ENCODE data around the gene DCUN1D1.

Gene DCUN1D1

DNA sequence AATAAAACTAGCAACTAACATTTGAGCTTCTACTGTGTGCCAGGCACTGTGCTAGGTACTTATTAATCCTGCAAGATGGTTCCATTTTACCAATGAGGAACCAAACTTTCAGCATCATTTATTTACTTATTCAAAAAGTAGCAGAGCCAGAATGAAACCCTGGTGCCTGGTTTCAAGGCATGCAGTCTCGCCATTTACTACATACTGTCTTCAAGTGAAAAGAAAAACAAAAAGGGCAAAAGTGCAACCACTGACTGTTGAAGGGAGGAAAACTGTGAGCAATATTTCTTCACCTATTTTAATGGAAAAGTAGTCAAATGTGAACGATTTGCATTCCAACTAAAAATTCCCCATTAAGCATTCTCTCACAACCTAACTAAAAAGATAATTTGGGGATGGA lies 8.7 kb downstream of the DCUN1D1 start:
- DNase-seq = no peak

DNA sequence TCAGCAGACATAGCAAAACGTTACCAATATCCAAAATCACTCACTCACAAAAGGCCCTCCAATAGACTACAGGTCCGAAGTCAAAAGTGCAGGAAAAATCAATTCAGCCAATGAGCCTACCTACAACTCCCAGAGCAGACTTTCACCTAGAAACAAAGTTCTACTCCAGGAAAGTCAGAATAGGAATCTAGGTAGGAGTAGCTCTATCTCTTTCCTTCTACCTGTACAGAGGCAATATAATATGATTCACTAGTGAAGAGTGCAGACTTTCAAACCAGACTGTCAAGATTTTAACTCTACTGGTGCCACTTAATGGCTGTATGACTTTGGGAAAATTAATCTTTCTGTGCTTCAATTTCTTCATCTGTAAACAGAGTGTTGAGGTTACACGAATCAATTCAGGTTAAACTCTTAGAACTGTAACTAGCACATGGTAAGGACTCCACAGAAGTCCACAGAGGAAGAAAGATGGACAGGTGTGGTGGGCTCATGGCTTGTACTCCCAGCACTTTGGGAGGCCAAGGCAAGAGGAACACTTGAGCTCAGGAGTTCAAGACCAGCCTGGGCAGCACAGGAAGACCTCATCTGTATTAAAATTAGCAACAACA lies 9.4 kb downstream of the DCUN1D1 start:
- DNase-seq = no peak

DNA sequence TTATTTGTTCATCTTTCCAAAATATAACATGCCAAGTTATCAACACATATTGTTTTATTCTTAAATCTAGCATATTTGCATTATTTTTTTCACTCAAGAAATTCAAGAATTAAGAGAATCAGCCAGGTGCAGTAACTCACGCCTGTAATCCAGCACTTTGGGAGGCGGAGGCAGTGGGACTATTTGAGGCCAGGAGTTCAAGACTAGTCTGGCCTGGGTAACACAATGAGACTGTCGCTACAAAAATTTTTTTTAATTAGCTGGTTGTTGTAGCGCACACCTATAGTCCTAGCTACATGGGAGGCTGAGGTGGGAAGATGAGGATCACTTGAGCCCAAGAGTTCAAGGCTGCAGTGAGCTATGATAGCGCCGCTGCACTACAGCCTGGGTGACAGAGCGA lies 10.5 kb downstream of the DCUN1D1 start:
- no peak for DNase-seq

DNA sequence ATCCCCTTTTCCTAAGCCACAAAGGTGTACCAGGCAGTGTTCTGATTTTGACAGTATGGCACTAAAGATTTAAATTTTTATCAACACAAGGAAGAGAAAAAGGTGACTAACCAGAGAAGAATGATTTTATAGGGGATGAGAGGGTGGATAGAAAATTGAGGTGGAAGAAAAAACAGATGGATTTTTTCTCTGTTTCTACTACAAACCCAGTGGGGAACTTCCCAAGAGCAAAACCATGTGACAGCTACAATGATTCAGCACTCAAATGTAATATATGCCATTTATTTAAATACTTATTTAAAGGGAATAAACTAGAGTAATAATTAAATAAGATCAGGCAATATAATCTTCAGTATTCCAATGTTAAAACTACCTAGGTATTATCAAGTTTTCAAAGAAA lies 11.1 kb downstream of the DCUN1D1 start:
- no peak for DNase-seq

DNA sequence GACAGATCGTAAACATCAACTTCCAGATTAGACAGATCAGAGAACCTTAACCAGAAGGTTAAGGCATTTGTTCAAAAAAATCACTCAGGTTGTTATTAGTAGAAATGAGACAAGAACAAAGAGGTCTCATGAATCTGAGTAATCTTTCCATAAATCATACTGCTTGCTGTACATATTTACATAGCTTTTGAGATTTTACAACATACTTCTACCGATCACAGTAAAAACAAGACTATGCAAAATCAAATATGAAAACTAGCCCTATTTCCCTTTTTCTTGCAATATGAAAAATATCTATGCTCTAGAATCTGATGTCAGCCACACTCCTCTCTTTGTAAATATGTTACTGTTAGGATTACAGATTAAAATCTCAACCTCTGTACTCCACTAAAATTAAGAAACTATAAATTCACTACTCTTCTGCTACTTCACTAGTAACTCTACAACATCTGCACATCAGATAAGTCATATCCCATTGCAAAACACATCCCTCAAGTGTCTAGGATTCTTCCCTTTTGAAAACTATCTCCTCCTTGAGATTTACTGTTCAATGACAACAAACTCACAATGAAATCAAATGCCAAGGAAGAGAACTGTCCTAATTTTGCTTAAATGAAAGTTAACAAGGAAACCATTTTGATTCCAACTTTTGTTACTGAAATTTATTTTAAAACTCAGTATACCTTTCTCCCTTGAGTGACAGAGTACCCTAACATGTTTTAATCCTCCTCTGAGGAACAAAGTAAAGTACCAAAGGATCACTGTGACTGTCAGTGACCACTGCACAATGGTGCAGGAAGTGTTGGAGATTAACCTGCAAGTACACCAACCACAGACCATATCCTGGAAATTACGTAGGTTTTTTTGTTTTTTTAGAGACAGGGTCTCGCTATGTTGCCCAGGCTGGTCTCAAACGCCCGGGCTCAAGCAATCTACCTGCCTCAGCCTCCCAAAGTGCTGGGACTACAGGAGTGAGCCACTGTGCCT lies 12.8 kb downstream of the DCUN1D1 start:
- no peak for DNase-seq

DNA sequence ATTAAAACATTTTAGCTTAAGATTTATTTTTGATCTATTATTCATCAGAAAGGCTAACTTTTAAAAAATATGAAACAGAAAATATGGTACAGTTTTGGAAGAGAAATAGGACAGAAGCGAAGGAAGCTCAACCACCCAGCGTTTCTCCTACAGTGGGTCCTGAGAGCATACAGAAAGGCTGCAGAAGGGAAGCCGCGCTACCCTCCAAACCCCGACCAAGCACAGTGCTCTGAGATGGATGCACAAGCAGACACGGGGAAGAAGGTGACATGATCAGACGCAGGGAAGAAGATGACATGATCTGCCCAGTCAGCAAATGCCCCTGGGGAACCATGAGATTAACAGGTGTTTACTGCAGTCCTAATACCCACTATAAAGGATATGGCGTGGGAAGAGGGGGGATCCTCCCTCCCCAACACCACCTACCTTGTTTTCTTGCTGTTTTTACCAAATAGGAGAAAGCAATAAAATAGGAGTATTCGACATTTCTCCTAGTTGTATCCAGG lies 14.4 kb downstream of the DCUN1D1 start:
- DNase-seq = no peak

DNA sequence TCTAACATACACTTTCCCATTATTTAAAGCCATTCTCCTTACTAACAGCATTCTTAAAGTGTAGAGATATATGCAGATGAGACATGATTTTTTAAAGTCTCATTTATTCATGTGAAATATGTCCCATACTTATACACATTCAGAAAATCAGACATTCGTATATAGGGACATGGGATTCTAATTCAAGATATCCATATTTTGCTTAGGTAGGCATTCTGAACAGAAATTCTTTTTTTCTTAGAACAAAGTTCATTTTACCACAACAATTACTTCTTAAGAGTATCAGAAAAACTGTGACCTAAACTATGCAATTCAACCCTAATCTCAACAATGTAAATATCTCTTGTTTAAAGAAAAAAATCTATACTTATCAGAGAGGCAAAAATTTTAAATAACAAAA lies 16.2 kb downstream of the DCUN1D1 start:
- DNase-seq = no peak

DNA sequence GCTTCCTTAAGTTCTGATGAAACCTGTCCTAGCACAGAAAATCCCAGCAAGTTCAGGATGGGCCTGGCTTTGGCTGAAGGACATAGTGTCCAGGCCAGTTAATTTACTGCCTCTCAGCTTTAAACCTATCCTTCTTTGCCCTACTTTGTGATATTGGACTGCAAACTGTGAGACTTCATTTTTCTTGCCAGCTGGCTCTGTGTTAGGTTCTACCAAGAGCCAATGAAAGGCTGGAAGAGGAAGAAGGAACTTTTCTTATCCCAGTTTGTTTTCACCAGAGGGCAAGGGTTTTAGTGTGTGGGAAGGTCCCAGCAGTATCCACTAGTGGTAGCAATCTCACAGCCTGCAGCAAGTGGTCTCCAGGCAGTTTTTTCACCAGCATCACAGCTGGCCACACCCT lies 18.2 kb downstream of the DCUN1D1 start:
- DNase-seq = no peak

DNA sequence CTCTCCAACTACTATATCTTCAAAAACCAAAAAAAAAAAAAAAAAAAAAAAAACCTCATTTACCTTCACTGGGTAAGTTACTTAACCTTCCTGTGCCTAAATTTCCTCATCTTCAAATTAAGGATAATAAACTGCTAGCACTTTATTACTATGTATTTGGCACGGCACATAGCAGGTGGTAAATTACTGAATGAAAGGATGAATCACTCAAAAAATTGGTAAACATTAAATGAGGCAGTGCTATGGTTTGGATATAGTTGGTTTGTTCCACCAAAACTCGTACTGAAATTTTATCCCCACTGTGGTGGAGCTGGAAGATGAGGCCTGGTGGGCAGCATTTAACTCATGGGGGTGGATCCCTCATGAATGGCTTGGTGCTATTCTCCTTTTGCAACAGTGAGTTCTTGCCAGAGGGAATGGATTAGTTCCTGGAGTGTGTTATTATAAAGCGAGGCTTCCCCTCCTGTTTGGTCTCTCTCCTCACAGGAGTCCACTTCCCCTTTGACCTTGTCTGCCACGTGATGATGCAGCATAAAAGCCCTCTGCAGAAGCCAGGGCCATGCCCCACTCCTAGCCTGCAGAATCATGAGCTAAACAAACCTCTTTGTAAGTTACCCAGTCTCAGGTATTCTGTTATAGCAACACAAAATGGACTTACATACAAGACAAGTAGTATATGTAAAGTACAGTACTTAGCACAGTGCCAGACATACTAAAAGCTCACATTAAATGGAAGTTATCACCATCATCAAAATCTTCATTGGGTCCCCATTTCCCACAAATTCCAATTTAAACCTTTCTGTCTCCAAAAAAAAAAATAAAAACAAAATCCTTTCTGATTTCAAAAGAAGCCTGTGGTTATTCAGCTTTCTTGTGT lies 20.6 kb downstream of the DCUN1D1 start:
- no peak for DNase-seq

DNA sequence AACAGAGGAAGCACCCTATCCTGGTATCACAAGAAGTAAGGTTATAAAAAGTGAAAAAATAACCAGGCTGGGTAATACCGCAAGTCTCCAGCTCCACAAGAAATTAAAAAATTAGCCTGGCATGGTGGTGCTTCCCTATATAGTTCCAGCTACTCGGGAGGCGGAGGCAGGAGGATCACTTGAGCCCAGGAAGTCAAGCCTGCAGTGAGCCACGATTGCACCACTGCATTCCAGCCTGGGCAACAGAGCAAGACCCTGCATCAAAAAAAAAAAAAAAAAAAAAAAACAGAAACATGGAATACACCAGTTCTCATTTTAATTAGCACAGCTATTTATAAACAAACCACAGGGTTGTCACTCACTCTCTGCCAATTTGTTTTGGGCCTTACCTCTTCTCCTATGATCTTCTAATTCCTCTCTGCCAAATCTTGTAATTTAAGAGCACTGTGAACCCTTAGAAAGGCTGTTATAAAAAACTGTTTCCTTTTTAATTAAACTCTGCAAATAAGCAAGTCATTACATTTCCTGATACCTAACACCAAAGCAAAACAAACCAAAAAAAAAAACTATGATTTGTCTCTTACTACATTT lies 22.6 kb downstream of the DCUN1D1 start:
- no peak for DNase-seq

DNA sequence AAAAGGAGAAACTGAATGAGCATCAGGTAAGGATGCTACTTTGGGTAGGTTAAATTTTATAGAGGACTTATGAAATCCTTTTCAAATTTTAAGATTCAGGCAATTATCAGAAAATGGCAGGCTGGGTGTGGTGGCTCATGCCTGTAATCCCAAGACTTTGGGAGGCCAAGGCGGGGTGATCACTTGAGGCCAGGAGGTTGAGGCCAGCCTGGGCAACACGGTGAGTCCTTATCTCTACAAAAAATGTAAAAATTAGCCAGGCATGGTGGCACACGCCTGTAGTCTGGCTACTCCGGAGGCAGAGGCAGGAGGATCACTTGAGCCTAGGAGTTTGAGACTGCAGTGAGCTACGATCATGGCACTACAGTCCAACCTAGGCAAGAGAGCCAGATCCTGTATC lies 23.1 kb downstream of the DCUN1D1 start:
- no peak for DNase-seq

DNA sequence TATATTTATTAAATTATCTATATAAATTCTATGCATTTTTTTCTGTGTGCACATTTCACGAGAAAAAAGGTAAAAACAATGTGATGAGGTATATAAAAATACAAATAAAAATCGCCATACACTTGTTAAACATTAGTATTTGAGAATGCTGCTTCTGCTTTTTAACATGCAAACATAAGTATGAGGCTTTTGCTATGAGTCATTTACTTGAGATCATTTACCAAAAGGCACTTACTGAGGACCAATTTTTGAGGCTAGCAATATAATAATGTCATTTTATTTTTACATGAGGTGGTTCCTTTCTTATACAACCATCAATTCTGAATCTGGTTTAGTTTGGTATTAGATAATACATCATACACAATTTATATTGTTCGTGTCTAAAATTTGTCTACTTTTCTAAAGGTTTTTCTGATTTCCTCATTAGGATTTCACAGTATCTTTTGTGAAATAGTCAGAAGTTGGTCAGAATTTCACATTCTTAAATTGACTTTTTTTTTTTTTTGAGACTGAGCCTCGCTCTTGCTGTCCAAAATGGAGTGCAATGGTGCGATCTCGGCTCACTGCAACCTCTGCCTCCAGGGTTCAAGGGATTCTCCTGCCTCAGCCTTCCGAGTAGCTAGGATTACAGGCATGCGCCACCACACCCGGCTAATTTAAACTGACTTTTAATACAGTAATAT lies 25.6 kb downstream of the DCUN1D1 start:
- DNase-seq = no peak

DNA sequence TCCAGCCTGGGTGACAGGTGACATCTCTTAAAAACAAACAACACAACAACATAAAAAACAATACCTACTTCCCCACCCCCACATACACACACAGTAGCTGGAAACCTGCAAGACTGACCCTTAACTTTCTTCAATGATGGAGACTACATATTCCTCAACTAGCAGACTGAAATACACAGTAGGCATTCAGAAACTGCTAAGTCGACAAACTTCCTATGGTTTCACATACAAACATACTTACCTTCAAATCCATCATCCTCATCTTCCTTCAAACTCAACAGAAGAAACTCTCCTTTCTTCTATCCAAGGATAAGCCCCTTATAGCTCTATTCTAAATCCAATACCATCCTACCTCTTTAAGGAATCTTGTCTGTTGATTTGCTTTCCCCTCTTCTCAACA lies 30.6 kb downstream of the DCUN1D1 start:
- DNase-seq = no peak

DNA sequence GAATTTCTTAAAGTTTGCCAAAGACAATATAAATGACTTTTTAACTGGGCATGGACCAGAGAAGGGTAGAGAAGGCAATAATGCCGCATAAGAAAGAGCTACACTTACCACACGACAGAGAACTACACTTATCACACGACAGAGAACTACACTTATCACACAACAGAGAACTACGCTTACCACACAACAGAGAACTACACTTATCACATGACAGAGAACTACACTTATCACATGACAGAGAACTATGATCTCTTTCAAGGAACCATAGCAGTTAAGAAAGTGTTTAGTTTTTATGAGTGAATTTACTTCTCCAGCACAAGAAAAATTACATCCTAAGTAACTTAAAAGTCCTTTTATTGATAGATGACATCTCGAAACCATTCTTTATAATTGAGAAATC lies 32.0 kb downstream of the DCUN1D1 start:
- DNase-seq = no peak

DNA sequence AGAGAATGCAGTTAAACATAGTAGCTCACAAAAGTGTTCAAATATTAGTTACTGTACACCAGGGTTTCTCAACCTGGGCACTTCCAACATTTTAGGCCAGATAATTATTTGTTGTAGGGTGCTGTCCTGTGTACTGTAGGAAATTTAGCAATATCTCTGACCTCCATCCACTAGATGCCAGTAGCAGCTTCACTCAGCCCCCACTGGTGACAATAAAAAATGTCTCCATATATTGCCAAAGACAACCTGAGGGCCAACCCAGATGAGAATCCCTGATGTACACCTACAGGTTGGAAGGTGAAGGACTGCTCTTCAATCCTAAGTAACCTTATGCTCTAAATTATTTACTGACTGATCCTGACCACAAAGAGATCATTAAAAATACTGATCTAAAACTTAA lies 32.5 kb downstream of the DCUN1D1 start:
- DNase-seq = no peak

DNA sequence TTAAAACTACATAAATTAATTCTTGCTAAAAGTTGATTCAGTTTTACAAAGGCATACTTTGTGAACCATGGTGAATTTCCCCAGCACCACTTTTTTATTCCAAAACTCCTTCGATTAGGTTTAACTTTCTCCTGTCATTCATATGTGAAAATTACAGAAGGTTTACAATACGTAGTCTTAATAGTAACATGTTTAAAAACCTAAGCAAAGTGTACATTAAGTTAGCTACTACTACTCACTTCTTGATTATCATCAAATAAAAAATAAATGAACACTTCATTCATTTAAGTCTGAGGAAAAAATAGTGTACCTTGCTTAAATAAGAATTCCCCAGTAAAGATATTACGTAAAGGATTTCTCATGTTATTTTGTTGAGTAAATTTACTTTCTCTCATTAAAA lies 38.6 kb downstream of the DCUN1D1 start:
- no peak for DNase-seq

DNA sequence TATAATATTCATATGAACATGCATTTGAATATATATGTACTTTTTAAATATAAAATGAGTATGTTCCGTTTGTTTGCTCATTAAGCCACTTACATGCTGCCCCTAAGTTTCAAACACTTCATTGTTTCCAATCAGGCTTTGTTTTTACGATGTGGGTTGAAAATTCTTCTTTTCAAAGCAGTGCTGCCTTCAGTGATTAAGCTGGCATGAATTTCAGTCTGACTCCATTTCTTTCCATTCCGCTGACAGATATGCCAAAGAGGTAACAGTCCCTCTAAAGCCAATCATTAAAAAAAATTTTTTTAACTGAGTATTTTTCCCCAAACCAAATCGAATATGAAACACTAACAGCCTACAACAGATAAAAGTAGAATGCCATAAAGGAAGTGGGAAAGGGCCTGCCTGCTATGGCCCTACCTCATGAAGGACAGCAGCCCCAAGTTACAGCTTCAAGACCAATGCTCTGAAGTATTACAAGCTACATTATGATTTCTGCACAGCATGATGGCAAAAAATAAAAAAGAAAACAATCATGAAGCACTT lies 40.0 kb downstream of the DCUN1D1 start:
- DNase-seq = no peak

DNA sequence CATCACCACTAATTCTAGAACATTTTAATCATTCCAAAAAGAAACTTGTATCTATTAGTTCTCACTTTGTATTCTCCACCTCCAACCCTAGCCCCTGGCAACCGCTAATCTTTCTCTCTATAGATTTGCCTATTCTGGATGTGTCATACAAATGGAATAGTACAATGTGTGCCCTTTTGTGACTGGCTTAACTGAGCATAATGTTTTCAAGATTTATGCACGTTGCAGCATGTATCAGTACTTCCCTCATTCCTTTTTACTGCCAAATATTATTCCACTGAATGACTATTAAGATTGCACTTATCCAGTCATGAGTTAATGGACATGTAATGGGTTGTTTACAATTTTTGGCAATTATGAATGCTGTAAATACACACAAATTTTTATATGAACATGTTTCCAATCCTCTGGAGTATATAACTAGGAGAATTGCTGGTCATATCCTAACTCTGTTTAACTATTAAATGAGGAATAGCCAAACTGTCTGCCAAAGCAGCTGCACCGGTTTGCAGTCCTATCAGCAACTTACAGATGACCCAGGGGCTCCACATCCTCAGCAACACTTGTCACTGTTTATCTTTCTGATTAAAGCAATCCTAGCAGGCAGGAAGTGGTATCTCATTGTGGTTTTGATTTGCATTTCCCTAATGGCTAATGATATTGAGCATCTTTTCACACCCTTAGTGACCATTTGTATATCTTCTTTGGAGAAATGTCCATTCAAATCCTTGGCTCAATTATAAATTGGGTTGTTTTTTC lies 42.9 kb downstream of the DCUN1D1 start:
- no peak for DNase-seq

DNA sequence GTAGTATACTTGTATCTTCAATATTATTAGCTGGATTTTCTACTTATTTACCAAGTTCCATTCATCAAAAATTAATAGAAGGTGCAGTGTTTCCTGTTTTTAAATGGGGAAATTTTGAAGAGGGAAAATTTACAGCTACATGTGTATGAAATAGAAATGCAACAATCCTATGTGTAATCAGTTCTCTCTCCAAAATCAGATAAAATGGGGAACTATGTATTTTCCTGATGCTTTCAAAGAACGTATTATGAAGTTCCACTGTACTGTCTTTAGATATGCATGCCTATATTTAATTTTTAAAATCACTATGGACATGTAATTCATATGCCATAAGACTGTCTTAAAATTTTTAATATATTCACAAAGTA lies 43.4 kb downstream of the DCUN1D1 start:
- DNase-seq = no peak

DNA sequence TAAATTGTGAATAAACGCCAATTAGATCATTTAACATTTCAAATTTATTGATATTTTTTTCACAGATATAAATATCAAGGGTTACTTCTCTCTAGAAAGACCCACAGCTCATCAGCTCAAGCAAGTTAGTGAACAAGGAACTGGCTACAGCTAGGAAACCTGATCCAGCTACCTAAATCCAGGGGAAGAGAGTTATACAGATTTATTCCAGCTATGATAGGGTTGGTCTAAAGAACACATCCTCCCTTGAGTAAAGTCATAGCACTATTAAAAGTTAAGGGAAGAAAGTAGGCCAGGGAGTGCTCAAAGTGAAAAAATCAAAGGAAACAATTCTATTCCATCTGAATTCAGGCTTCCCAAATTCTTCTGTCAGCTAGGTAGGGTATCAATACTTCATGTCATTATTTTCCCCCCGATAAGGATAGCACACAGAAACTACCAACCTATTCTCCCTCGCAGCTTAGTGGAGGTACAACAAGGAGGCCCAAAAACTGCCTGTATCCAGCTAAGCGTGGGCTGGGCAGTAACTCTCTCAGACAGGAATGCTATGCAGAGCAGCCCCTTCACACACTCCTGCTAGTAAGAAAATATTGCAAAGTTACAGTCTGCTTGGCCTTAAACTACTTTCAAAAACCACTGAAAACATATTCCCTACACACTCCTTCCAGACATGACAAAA lies 44.0 kb downstream of the DCUN1D1 start:
- DNase-seq = no peak

DNA sequence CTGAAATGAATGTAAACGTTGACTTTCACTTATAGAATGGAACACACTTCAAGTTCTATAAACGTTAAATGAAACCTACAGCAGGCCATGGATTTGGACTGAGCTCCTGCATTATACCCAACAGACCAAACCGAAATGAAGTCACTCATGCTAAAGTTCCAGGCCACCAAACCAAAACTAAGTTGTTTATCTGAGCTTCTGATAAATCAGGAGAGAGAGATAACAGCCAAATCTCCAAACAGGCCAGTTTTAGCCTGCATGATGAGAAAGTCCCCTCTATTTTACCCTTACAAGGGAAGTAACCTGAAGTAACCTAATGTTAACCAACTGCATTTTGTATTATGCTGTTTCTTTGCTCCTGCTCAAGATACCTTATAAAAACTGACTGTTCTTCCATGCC lies 44.5 kb downstream of the DCUN1D1 start:
- no peak for DNase-seq
